HG03135 (cell line): ENCODE data around the gene GNAL.

ENCODE experiments used
- ATAC-seq: cut with Tn5 transposase; IDR thresholded peaks from one replicate; pipeline ENCODE4 v1.9.1; 2021; ENCODE audit warnings: mild to moderate bottlenecking, moderate library complexity; ENCODE audit not compliant: unreplicated experiment

Gene GNAL

GRCh38 chr18:11719050-11719449, 30.0 kb downstream of the GNAL start:
- ATAC-seq, result no peak

DNA sequence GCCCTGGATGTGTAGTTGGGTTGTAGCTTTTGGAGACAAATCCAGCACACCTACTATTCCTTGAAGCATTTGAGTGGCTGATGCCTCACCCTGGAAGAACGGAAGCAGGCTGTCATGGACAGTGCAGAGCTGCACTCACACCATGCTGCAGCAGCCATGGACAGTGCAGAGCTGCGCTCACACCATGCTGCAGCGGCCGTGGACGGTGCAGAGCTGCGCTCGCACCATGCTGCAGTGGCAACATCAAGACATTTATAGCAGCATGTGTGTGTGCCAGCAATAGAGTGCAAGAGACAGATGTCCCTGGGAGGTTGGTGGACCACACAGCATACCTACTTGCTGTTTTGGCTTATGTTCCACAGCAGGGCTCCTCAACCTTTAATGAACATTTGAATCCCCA, 30.6 kb downstream of the GNAL start:
- ATAC-seq, result no peak

- ATAC-seq, result no peak
Observed at GRCh38 chr18:11721720-11722119, 32.7 kb downstream of the GNAL start.

DNA sequence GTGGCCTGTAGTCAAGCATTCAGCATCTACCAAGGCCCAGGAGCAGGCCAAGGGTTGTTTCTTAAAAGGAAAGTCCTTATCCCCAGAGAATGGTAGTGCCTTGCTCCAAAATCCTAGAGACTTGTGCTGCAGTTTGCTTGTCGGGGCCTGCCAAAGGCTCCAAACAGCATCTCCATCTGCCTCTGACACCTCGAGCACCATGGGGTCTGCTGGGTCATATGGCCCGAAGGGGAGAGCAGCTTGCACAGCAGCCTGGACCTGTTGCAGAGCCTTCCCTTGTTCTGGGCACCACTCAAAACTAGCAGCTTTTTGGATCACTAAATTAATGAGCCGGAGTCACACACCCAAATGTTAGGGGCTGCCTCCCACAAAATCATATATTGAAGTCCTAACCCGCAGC, 35.7 kb downstream of the GNAL start:
- no peak for ATAC-seq

- ATAC-seq, result no peak
Observed at GRCh38 chr18:11726556-11726955, 37.5 kb downstream of the GNAL start.

GRCh38 chr18:11728249-11728648, 39.2 kb downstream of the GNAL start:
- no peak for ATAC-seq

- ATAC-seq, result no peak
Observed at GRCh38 chr18:11729556-11729955, 40.5 kb downstream of the GNAL start.

DNA sequence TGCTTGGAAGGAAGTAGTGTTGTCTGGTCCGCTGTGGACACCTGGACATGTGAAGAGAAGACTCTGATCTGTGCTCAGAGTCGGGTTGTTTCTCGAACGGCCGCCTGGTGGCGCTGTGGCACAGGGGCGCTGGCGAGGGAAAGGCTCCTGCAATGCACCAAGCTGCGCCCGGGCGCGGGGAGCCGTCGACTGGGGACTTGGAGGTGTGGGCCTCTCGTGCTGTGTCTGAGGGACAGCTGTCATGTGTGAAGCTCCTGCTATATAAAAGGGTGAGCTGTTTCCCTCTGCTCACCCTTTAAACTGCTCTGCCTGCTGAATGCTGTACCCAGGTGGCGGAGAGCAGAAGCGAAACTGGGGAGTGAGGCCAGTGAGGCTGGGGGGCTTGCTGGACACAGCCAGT, 44.0 kb downstream of the GNAL start:
- no peak for ATAC-seq

- ATAC-seq, result no peak
Observed at GRCh38 chr18:11736656-11737055, 47.6 kb downstream of the GNAL start.

DNA sequence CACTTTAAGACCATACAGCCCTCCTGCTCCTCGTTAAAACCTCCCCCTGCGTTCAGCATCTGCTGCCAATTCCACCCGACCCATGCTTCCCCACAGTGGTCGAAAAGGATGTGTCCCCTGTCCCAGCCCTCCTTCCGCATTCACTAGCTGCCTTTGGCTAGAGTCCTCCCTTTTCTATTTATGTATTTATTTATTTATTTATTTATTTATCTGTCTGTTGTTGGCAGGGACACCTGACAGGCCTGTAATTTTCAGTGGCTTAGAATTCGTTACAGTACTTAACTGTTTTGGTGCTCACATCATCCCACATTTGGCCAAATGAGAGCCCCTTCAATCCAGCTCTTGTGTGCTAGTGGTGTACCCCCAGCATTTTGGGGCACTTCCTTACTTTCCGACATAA, 50.8 kb downstream of the GNAL start:
- no peak for ATAC-seq

- no peak for ATAC-seq
Observed at GRCh38 chr18:11740461-11740860, 51.4 kb downstream of the GNAL start.

DNA sequence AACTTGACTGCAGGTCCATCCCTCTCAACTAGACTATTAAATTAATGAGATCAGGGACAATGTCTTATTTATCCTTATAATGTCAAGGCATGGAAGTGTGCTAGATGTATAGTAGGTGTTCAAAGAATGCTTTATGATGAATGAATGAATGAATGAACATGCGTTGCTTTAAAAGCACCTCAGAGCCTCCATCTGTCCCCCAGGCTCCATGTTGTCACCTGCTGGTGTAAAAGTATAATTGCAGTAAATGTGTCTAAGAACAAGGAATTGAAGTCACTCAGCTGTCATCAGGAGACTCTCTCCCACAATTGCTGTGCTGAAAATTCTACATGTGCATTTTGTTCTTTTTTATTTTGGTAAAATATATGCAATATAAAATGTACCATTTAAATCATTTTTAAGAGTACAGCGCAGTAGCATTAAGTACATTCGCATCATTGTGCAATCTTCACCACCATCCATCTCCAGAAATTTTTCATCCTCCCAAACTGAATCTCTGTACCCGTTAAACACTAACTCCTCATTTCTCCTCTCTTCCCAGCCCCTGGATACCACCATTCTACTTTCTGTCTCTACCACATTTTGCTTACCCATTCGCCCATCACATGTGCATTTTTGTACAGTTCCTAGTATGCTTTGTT, 52.6 kb downstream of the GNAL start:
- ATAC-seq, result no peak

GRCh38 chr18:11745521-11745920, 56.5 kb downstream of the GNAL start:
- no peak for ATAC-seq

DNA sequence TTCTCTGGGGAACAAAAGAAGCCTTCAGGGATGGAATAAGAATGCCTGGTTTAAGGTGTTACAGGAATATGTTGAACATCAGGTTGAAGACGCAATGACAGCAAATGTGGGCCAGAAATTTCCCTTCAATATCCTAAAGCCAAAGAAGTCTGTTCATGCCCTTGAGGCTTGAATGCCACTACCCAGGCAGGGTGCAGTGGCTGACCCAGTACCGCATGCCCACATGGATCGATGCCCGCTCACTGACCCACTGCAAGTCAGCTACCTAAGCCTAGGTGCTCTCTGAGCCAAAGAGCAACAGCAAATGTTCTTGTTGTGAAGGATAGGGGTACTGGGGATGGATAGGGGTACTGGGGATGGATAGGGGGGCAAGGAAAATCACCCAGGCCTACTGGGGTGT, 58.2 kb downstream of the GNAL start:
- ATAC-seq, result no peak

DNA sequence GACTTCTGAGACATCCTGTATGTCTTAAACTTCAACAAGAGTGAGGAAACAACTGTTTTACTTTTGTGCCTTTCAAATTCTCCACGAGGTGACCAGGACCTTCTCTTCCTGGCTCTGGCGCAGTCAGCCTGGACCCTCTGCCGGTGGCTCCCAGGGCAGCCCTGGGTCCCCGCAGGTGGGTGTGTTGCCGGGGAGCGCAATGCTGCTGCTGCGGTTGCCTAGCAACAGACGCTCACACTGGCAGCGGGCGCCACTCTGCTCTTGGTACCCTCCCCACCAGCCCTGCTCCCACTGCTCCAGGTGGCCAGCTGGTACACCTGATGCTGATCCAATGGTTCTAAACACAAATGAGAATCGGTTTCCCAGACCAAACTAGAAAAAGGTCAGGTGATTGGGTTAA, 58.7 kb downstream of the GNAL start:
- no peak for ATAC-seq

GRCh38 chr18:11749305-11749704, 60.2 kb downstream of the GNAL start:
- no peak for ATAC-seq

- no peak for ATAC-seq
Observed at GRCh38 chr18:11750171-11750570, 61.1 kb downstream of the GNAL start.

- ATAC-seq, result no peak
Observed at GRCh38 chr18:11750581-11751310, 61.7 kb downstream of the GNAL start.

DNA sequence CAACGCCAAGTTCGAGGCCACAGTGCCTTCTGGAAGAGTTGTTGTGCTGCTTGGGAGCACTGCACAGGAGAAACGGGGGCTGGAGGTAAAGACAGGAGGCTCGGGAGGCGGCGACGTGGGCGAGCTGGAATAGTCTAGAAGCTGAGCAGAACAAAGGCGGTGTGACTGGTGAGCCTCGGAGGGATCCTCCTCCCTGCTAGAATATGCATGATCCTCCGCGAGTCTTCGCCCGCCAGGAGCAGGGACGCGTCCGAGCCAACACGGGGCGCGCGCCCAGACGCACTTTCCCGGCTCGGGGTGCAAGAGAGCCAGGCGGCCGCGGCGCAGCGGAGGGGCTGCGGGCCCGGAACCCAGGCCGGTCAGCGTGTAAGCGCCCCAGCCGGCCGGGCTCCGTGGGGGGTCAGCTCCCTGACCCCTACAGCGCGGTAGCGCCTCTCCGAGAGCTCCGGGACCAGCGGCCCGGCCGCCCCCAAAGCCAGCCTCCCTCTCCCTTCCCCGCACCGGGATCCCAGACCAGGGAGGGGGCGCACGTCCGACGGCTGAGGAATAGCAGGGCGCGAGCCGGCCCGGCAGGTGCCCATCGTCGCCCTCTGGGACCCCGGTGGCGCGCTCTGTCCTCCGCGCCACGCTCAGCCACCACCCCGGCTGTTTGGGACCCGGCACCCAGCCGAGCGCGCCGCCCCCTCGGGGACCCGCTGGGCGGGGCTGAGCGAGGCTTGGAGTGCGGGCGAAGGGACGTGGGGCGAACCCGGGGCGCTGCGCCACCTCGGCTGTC, 62.5 kb downstream of the GNAL start:
- ATAC-seq, result no peak

- ATAC-seq, result no peak
Observed at GRCh38 chr18:11752116-11752911, 63.2 kb downstream of the GNAL start.

DNA sequence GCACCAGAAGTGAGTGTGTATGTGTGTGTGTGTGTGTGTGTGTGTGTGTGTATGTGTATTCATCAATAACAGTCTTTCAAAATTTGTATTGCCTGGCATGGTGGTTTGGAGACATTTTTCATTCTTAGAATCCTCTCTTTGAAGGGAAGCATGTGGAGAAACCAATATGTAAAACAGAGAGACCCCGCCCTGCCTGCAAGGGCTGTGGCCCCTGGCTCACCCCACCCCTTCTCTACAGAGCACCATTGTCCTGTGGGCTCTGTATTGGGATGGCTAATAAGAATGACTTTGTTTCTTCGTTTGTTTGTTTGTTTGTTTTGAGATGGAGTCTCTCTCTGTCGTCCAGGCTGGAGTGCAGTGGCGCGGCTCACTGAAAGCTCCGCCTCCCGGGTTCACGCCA, 65.9 kb downstream of the GNAL start:
- no peak for ATAC-seq
